Lower leg skin (tissue), 4 donors: ENCODE data around the gene OLFM4. TPM values are rescaled to one million over a fixed set of nuclear protein-coding genes. Genes with fewer than 3 reads are reported as not detected.

Experiments used
- DNase-seq, 2 donors: peaks; one replicate each; pipeline ENCODE4 v3.0.0-alpha.2; 2019; ENCODE audit warnings: low spot score in 2 of 2
- H3K4me3 ChIP-seq: fragments of 200-600 bp; sonication (generic); 2 replicates; pipeline ENCODE4 v1.5.1; 2017; ENCODE audit warnings: mild to moderate bottlenecking, low read depth; ENCODE audit not compliant: poor library complexity, severe bottlenecking
- CTCF ChIP-seq, 3 donors: fragments of 450-650 bp; IDR thresholded peaks; one replicate each; pipeline ENCODE4 v1.5.1; 2016; ENCODE audit warnings: antibody characterized with exemption in 3 of 3, mild to moderate bottlenecking in 3 of 3, moderate library complexity in 2 of 3
- POLR2A ChIP-seq, 2 donors: fragments of 450-650 bp; IDR thresholded peaks; one replicate each; pipeline ENCODE4 v1.6.1; 2016 to 2017; ENCODE audit warnings: antibody characterized with exemption in 2 of 2, mild to moderate bottlenecking in 1 of 2, moderate library complexity in 1 of 2
- WGBS, 2 donors: methylation state at CpG; one replicate each; pipeline ENCODE4 v1.1.5; 2018; 5-methylcytosine and 5-hydroxymethylcytosine counted together
- intact Hi-C: fragments of 100-400 bp; cut with DNase I; formaldehyde crosslinking; loops from one replicate; pipeline ENCODE4 v1.15.0; 2023; ENCODE audit warnings: low total_unique reads
- total RNA-seq, 4 donors: library from RNA; depleted of rRNA; stranded (reverse); fragments of >200 nt; gene quantifications; one replicate each; pipeline ENCODE4 v1.1.0, GENCODE V29; 2016

Gene OLFM4
- total RNA-seq, 4 donors from 2014 or later: 0.34 to 0.88 (median 0.51) TPM

- intact Hi-C loops: no loop called here
- TF ChIP-seq CTCF (IDR thresholded peaks at IDR 0.05) (no peak), POLR2A (IDR thresholded peaks at IDR 0.05) (no peak)
- WGBS, 2 donors: 77 to 83% methylated on average over 5 of the region's 5 CpGs
- no peak overlapping the region for H3K4me3 ChIP-seq
- DNase-seq: no peak
Observed at GRCh38 chr13:53028063-53028462, 550 bp upstream of the OLFM4 start.

DNA sequence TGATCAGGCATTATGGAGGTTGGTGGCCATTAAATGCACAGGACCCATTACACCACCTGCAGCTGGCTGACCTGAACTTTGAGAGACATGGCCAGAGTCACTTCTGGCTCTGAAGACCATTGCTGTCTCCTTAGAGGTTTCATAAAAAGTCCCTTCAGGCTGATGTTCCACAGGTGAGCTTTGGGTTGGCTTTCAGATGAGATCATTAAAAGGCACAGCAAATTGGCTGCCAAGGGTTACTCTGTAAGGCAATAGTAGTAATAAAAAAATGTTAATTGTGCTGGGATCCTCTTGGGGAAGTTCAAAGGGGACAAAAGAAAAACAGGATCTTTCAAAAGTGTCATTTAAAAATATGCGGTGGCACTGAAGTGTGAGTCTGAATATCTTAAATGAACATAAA, 4.2 kb downstream of the OLFM4 start:
- no peak overlapping the region for H3K4me3 ChIP-seq
- intact Hi-C loops: no loop called here
- TF ChIP-seq POLR2A (IDR thresholded peaks at IDR 0.05) (no peak), CTCF (IDR thresholded peaks at IDR 0.05) (no peak)

GRCh38 chr13:53038993-53039392, 10.4 kb downstream of the OLFM4 start:
- DNase-seq: no peak
- H3K4me3 ChIP-seq: no peak overlapping the region
- WGBS, 2 donors: 69 to 82% methylated on average over 1 of the region's 1 CpG
- intact Hi-C loops: no loop called here
- TF ChIP-seq CTCF (IDR thresholded peaks at IDR 0.05) (no peak), POLR2A (IDR thresholded peaks at IDR 0.05) (no peak)

More for the DNA sequence above, 4.2 kb downstream of the OLFM4 start:
- WGBS, 2 donors: 0 to 92% methylated on average over 1 of the region's 1 CpG
- no peak for DNase-seq

GRCh38 chr13:53041968-53042516, 13.4 kb downstream of the OLFM4 start:
- intact Hi-C loops: no loop called here
- H3K4me3 ChIP-seq: no peak overlapping the region
- no peak for DNase-seq
- WGBS, 2 donors: 89 to 93% methylated on average over 3 of the region's 3 CpGs
- TF ChIP-seq POLR2A (IDR thresholded peaks at IDR 0.05) (no peak), CTCF (IDR thresholded peaks at IDR 0.05) (no peak)

DNA sequence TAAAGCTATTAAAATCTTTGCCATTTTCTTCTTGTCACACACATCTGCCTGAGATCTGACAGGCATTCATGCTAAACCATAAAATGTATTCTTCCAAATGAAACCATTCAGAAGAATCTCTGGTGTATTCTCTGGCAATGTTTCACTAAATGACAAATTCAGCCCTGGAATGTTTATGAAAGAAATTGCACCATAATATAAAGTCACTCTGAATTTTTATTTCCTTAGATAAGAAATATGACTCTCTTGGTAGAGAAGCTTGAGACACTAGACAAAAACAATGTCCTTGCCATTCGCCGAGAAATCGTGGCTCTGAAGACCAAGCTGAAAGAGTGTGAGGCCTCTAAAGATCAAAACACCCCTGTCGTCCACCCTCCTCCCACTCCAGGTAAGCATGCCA, 14.3 kb downstream of the OLFM4 start:
- DNase-seq: no peak
- intact Hi-C loops: no loop called here
- TF ChIP-seq POLR2A (IDR thresholded peaks at IDR 0.05): no peak
- H3K4me3 ChIP-seq: no peak overlapping the region
- 62 to 70% methylated on average over 4 of the region's 4 CpGs for WGBS, 2 donors

DNA sequence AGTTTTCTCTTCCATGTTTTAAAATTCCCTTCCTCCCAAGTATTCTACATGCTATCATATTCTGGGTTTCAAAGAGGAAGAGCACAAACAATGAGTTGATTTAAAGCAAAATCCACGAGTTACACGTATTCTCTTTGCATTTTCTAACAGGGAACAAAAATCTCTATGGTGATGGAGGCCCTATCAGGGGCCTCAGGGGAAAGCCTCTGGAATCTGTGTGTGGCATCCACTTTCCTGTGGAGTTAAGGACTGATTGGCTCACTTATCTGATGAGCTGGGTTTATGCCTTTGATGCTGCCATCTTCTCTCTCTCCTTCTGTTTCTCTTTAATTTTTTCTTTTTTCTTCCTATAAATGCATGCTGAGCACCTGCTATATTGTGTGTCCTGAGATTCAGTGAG, 14.8 kb downstream of the OLFM4 start:
- TF ChIP-seq POLR2A (IDR thresholded peaks at IDR 0.05) (no peak), CTCF (IDR thresholded peaks at IDR 0.05) (no peak)
- DNase-seq: no peak
- no peak overlapping the region for H3K4me3 ChIP-seq
- 47% methylated on average over 2 of the region's 2 CpGs for WGBS, 2 donors
- intact Hi-C loops: no loop called here
